Activated CD4-positive, alpha-beta T cell treated with anti-CD3 and anti-CD28 coated beads, Interleukin-2, amount 50 U/mL, for 24 hours (primary cell): ENCODE measurements around the gene GSTK1.
"Not testable (repeated sequence)": the region's sequence is repeated elsewhere in the genome, so short reads cannot be mapped to it uniquely, and the experiment has no call there.

ENCODE experiments used
- DNase-seq, 2 donors: peaks; one replicate each; pipeline ENCODE4 v3.0.0-alpha.2; 2020; ENCODE audit warnings: low read depth in 1 of 2, low spot score in 1 of 2

GSTK1 gene

DNA sequence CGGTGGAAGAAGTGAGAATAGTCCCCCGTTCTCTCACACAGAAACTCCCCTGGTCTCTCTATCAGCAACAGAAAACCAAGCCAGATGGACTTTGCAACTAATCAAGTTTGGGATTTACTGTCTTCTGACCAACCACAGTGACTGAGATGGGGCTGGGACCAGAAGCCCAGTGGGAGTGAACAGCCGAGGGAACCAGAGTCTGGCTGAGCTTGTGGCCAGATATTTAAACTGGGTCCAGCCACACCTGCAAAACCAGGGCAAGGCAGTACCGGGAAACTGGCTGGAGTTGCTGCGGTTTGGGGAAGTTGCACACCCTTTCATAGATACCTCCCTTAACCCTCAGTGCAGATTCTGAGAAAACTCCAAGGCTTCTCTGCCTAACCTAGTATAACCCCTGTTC, 6.0 kb downstream of the GSTK1 start:
- no peak for DNase-seq

DNA sequence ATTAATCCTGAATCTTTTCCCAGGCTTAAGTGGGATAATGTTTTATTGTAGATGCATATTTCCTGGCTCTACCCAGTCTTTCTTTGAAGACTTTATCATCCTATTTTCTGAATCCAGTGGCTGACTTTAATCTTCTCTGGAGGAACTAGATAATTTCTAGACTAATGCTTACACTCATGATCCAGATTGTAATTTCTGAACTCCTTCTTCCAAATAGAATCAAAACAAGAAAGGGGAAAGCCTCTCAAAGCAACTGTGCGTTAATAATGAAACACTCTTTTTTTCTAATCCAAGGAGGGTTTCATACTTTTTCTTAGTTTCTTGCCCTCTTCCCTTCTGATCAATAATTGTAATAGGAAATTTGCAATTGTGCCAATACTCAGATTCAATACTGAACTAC, 8.0 kb downstream of the GSTK1 start:
- DNase-seq, result no peak

DNA sequence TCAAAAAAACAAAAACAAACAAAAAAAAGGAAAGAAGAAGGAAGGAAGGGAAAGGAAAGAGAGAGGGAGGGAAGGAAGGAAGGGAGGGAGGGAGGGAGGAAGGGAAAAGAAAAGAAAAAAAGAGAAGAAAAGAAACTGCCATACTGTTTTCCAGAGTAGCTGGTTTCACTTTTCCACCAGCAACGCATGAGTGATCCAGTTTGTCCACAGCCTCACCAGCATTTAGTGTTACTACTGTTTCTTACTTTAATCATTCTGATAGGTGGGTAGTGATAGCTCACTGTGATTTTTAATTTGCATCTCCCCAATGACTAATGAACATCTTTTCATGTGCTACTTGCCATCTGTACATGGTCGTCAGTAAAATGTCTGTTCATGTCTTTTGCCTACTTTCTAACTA, 9.6 kb downstream of the GSTK1 start:
- DNase-seq, result no peak

DNA sequence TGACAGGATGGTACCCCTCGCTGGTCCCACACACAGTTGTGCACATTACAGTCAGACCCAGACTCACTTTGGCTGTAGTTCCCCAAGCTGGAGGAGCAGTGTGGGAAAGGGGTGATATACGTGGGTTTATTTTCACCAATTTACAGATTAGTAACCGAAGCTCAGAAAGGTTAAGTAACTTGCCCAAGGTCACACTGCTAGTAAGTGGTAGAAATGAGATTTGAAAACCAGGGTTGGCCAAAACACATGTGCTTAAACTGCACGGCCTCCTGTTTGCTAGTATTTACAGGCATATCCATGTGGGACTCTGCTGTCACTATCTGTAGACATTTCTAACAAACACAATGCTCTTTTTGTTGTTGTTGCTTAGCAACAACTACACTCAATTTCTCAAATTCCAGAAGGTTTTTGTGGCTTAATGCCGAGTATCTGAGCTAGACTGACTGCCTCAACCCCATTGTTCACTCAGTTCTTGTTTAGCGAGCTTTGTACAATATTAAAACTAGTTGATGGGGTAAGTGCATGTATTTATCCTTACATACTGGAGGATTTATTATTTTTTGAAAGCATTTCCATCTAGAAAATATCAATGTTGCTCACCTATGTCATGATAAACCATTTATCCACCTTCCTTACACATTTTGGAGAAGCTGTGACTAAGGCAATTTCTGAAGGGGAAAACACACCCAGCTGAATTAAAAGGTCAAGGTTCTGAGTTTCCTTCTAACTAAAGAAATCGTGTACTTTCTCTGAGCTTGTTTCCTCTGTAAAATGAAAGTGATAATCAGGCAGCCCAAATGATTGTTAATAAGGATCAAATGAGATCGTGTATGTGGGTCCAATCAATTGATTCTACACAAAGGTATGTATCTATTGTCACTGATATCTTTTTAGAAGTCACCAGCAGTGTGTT, 16.2 kb downstream of the GSTK1 start:
- DNase-seq, result no peak

DNA sequence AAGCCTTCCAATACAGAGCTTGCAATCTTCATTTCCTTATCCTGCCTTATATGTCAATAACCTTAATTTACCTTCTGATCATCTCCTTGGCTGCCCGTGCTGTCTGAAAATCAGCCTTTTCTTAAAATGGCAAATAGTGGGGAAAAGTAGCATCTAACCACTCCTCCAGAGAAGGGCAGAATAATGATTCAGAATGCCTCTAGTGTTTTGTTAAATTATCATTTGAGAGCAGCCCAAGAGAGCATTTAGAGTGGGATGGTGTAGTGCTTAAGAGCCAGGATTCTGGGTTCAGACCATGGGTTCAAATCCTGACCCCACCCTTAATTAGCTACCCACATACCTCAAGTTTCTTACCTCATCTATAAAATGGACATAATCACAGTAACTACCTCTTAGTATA, 16.9 kb downstream of the GSTK1 start:
- DNase-seq, result no peak

DNA sequence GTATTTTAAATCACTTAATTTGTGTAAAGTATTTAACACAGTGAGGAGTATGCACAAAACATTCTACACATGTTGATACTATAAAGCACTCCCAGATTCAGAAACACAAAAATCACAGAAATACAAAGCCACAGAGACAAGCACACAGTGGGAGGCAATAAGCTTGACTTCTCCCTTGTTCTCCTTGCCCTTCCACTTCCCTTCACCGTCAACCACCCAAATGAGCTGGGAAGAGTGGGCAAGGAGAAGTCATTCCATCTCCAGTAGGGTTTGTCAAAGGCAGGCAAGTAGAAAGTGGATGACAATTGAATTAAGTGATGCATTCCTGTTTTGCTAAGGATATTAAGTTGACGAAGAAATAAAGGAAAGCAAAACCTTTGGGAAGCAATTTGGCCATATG, 17.3 kb downstream of the GSTK1 start:
- DNase-seq, result no peak

DNA sequence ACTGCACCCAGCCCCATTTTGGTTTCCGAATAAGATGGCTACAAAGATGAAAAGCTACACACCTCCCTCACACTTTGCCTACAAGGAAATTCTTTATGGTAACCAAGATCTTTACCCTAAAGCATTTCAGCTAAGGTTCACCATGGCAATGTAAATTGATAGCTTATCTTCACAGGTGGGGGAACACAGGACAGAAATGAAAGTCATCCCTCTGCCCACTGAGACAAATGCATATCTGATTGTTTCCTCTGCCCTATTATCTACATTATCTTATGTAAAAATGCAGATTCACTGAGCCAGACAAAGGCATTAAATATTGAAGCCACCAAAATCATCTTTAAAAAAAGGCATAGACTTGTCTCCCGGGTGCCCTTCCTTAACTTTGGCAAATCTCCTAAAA, 18.3 kb downstream of the GSTK1 start:
- DNase-seq, result no peak

DNA sequence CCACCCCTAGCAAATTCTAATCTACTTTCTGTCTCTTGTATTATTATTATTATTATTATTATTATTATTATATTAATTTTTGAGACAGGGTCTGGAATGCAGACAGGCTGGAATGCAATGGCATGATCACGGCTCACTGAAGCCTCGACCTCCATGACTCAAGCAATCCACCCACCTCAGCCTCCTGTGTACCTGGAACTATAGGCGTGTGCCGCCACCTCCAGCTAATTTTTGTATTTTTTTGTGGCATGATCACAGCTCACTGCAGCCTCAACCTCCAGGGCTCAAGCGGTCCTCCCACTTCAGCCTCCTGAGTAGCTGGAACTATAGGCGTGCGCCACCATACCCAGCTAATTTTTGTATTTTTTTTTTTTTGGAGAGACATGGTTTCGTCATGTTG, 18.9 kb downstream of the GSTK1 start:
- DNase-seq, result no peak

DNA sequence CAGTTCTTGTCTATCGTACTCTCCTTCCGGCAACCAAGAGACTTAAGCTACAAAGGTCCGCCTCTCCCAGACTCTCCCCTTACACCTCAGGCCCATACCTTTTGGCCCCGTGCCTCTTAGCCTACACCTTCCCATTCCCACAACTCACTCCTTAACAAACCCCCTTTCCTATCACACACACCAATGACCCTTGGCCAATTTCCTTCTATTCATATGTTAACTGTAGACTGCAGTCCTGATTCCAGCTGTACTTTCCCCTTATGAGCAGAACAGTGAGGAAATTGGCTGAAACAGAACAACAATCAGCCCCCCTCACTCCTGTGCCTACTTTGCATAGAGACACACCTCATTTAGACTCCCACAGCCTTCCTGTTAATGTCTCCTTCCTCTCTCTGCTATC, 20.1 kb downstream of the GSTK1 start:
- DNase-seq, result no peak

DNA sequence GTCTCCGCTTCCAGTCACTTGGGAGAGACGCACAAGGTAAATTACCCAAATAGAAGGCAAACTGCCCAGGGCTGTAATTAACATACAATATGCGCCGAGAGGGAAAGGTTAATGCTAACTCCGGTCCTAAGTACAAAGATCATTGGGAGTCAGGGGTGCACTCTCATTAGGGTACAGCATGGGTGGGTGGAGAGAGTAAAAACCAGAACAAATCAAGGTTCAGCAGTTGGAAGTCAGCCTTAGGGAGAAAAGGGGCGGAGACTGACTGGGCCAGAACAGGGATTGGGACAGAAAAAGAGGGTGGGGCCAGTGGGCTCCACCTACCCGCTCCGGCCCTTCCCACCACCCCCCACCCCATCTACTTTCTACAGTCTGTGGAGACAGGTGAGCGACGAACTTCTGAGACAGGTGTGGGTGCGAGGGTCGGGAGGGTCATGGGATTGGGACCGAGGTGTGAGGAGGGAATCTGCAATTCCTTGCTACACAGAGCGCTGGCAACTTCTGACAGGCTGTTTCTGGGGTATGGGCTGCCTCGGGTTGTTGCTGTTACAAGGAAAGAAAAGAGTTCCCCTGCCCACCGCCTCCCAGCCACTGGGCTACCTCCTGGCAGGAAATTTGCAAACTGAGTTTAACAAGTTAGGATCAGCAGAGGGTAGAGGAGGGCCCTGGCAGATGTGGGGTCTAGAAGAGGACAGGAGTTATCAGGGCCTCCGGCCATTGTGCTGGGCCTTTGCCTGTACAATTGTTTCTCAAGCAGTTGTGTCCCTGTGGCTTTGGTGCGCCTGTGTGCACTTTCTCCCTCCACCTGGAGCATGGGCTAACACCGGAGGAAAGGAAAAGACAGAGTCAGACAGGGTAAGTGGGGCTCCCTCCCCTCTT, 21.6 kb downstream of the GSTK1 start, which contains the start of gene TMEM139:
Gene TMEM139 (plus strand): TSS at position 368 of the 879 bp plus-strand sequence. CDS start 1,000 bp downstream, outside the sequence.
- DNase-seq, result no peak

DNA sequence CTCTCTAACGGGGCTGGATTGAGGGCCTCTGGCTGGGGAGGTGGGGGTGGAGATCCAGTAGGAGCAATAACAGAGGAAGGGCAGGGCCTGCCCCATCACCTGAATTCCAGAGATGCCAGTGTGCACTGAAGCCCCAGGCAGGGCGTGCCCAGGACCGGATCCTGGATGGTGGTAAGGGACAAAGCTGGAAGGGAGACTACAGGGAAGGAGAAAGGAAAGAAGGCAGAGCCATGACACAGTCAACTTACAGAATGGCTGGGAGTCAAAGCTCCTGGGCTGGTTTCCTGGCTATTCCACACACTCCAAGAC, 22.2 kb downstream of the GSTK1 start:
- no peak for DNase-seq

DNA sequence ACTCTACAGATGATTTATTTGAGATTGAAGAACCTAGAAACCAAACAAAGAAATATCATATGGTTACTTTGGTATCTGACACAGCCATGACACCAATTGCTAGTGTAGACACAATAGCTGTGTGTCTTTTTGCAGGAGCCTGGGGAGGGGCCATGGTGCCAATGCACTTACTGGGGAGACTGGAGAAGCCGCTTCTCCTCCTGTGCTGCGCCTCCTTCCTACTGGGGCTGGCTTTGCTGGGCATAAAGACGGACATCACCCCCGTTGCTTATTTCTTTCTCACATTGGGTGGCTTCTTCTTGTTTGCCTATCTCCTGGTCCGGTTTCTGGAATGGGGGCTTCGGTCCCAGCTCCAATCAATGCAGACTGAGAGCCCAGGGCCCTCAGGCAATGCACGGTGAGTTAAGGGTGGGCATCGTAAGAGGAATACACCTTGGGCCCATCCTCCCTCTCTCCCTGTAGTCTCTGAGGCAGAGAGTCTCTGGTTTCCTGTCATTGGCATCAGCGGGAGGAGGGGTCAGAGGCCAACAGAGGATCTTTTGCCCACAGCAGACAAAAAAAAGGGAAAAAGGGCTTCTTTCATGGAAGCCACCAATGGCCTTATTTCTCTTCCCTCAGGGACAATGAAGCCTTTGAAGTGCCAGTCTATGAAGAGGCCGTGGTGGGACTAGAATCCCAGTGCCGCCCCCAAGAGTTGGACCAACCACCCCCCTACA, 22.7 kb downstream of the GSTK1 start:
- no peak for DNase-seq

DNA sequence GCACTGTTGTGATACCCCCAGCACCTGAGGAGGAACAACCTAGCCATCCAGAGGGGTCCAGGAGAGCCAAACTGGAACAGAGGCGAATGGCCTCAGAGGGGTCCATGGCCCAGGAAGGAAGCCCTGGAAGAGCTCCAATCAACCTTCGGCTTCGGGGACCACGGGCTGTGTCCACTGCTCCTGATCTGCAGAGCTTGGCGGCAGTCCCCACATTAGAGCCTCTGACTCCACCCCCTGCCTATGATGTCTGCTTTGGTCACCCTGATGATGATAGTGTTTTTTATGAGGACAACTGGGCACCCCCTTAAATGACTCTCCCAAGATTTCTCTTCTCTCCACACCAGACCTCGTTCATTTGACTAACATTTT, 23.3 kb downstream of the GSTK1 start:
- DNase-seq, result no peak

DNA sequence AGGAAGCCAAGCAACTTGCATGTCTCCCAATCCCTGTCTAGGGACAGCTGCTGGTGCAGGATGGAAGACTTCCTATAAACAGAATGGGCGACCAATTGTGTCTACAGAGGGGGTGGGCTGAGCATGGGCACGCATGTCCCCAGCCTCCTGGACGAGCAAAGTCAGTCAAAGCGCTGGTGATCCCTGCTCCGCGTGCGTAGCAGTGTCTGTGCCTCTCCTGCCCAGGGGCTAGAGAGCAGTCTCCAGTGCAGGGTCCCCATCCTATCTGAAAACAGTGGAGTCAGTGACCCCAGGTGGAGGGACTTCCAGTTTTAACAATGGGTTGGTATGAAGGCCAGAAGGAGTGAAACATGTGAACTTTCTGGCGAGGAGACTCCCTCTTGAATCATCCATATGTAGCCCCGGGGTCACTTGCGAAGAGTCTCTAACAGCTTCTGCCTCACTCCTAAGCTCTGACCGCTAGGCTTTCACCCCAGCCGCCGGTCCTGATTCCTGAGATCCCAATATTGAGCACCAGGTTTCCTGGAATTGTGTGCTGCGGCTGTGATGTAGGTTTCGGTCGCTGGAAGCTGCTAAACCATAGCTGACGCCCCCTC, 24.2 kb downstream of the GSTK1 start:
- DNase-seq, result no peak

DNA sequence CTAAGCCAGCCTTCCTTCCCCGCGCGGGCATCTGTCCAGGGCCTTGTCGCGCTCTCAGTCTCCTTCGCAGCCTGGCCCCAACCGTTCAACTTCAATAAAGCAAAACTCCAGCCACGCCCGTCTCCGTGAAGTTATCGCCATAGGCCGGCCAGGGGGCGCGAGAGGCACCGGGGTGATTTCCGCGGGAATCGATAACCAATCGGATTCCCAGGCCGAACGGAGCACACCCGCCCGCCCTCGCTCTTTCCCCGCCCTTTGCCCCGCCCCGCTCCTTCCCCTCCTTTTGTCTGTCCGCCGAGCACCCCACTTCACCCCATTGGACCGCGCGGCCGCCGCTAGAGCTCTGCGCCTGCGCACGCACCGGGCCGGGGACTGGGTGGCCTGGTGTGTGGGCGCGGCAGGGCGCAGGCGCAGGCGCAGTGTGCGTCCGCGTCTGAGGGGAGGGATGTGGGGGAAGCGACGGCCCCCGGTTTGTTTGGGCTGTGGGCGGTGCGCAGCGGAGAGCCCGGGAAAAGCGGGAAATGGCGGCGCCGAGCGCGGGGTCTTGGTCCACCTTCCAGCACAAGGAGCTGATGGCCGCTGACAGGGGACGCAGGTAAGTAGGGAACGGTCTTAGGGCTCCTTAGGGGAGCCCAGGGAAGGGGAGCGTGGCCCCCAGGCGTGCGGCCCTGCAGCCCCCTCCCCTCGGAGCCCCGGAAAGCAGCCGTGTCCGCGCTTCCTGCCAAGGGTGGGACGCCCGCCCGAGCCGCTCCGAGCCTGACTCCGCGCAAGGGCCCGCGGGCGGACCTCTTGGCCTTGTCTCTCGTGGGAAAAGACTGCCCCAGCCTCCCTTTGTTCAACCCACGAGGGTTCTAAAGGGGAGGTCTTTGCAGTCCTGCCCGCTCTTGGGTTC, 24.9 kb downstream of the GSTK1 start, which contains the start of gene CASP2:
Gene CASP2 (plus strand): TSS at position 417 of the 892 bp plus-strand sequence. CDS start 105 bp downstream, at position 522.
- DNase-seq, result peak; percentile 97 to 98

DNA sequence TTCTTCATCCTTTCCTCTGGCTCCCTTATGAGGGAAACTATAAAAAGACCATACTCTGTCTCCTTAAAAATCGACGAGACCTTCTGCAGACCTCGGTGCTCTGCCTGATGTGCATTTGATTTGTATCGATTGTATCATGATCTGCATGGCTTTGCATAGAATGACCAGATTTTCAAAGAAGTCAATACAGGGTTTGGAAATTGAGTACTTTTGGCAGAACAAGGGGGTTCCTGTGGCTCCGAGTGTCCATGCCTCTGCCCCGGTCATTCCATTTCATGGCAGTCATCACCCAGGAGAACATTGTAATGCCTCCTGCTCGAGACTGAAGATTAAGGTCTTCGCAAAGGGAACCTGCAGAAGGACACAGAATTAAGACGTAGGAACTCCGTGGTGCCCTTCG, 25.6 kb downstream of the GSTK1 start:
- no peak for DNase-seq

DNA sequence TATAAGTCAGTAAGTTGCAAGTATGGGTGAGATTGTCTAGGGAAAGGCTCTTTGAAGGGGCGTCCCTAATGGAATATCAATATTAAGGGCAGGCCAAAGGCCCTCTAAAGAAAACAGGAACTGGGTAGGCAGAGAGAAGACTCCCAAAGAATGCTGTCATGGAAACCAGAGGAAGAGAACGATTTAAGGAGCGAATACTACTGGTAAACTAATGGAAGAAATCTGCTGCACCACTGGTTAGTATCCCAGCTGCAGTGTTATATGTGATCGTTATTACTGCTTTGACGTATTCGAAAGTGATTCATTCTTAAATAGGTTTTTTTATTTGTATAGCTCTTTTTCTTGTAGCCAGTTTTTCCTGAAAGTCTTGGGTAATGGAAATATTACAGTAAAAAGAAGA, 26.2 kb downstream of the GSTK1 start:
- no peak for DNase-seq

DNA sequence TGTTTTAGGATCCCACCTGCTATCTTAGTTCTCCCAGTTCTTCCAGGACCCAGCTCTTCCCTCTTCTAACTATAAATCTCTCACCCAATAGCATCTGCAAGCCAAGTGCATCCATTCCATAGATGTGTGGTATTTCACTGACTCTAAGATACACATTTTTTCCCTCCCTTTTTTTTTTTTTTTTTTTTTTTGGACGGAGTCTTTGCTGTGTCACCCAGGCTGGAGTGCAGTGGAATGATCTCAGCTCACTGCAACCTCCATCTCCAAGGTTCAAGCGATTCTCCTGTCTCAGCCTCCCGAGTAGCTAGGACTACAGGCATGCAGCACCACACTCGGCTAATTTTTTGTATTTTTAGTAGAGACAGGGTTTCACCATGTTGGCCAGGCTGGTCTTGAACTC, 26.6 kb downstream of the GSTK1 start:
- not testable (repeated sequence) for DNase-seq

DNA sequence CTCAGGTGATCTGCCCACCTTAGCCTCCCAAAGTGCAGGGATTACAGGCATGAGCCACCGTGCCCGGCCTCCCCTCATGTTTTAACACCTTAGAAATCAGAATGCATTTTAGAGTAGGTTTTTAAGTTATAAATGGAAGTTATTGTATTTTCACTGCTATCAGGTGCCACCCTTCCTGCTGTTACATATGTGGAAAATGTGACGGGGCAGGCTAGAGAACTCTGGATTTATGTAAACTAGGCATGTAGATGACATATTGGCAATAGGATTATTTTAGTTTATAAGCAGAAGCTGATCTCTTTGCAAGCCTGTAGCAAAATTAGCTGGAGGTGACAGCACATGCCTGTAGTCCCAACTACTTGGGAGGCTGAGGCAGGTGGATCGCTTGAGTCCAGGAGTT, 27.1 kb downstream of the GSTK1 start:
- no peak for DNase-seq

DNA sequence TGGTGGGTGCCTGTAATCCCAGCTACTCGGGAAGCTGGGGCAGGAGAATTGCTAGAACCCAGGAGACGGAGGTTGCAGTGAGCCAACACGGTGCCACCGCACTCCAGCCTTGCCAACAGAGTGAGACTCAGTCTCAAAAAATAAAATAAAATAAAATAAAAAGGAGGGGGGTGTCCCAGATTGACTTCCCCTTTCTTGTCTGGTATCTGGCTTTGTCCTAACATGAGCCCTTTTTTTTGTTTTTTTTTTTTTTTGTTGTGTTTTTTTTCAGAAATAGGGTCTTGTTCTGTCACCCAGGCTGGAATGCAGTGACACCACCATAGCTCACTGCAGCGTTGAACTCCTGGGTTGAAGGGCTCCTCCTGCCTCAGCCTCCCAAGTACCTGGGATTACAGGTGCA, 29.6 kb downstream of the GSTK1 start:
- no peak for DNase-seq
